Right hindlimb (tissue), 1 donor: ENCODE data around the gene NACAD.
"Not testable (repeated sequence)": the region's sequence is repeated elsewhere in the genome, so short reads cannot be mapped to it uniquely, and the experiment has no call there.

Experiments
- DNase-seq: peaks from one replicate; pipeline ENCODE4 v3.0.0-alpha.2; 2018

The NACAD gene

GRCh38 chr7:45050198-45050597, 38.6 kb downstream of the NACAD start:
- no peak for DNase-seq

DNA sequence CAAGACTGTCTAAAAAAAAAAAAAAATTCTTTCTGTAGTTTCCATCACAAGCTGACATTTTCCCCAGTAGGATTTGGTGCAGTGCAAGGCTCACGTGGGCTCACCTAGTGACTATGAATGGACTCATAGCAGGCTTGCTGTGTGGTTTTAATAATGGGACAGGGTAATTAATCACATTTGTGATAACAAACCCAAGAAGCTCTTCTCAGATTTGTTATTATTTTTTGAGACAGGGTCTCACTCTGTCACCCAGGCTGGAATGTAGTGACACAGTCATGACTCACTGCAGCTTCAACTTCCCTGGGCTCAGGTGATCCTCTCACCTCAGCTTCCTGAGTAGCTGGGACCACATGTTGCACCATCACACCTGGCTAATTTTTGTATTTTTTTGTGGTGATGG, 40.0 kb downstream of the NACAD start:
- no peak for DNase-seq

GRCh38 chr7:45044338-45044737, 44.4 kb downstream of the NACAD start:
- no peak for DNase-seq

DNA sequence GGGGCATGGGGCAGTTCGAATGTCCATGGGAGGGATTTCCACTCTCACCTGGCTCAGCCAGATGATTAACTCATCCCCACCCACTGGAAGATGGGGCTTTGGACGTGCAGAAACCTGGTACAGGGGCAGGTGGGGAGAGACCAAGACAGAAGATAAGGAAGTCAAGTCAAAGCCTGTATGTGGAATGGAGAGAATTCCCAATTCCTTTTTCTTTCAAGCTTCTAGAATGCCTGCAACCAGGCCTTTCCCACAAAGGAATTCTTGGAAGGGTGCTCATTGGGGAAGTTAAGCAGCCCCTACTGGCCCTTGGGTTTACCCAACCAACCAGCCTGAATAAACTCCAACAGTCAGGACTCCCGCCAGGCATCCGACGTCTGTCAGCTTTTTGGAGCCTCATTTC, 49.7 kb downstream of the NACAD start:
- no peak for DNase-seq

GRCh38 chr7:45037876-45038275, 50.9 kb downstream of the NACAD start:
- DNase-seq: no peak

- DNase-seq: no peak
Observed at GRCh38 chr7:45036796-45037195, 52.0 kb downstream of the NACAD start.

- DNase-seq: no peak
Observed at GRCh38 chr7:45036317-45036716, 52.5 kb downstream of the NACAD start.

- DNase-seq: no peak
Observed at GRCh38 chr7:45035893-45036292, 52.9 kb downstream of the NACAD start.

- no peak for DNase-seq
Observed at GRCh38 chr7:45035371-45035770, 53.4 kb downstream of the NACAD start.

GRCh38 chr7:45034710-45035109, 54.1 kb downstream of the NACAD start:
- DNase-seq: not testable (repeated sequence)

DNA sequence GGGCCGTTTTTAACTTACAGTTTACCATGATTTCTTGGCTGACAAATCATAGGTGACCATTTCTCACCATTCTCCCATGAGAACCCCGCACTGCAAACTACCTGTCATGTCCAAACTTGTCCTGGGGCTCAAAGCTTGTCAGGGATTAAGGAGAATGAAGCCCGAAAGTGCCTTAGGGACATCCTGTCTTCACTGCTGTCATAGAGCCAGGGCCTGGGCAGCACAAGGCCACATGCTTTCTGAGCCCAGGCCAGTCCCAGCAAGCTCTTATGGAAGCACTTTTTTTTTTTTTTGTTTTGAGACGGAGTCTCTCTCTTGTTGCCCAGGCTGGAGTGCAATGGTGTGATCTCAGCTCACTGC, 54.9 kb downstream of the NACAD start:
- no peak for DNase-seq

GRCh38 chr7:45033261-45033930, 55.4 kb downstream of the NACAD start:
- no peak for DNase-seq

- no peak for DNase-seq
Observed at GRCh38 chr7:45032421-45032820, 56.3 kb downstream of the NACAD start.

- no peak for DNase-seq
Observed at GRCh38 chr7:45031829-45032228, 56.9 kb downstream of the NACAD start.
